ENCODE measurements around the gene PDIA4.

- TF ChIP-seq FOXM1 (IDR thresholded peaks at IDR 0.05; ENCODE audit: borderline replicate concordance, low read depth) (no peak), EP300 (IDR thresholded peaks at IDR 0.05; ENCODE audit: borderline replicate concordance) (no peak), CEBPB (IDR thresholded peaks at IDR 0.05) (no peak), RAD21 (IDR thresholded peaks at IDR 0.05; ENCODE audit: low read depth) (peak; percentile 98), CREB1 (IDR thresholded peaks at IDR 0.05; ENCODE audit: low read depth) (no peak), REST (IDR thresholded peaks at IDR 0.05; ENCODE audit: low read depth) (no peak)
Observed at GRCh38 chr7:148962823-148963582, 65.3 kb downstream of the PDIA4 start.

All from Ishikawa (cell line).